GM12878 (cell line): ENCODE results near the gene PIP4K2A. TPM values are rescaled to one million over a fixed set of nuclear protein-coding genes. Genes with fewer than 3 reads are reported as not detected.
A peak's percentile ranks its signal among the peaks of the same experiment; 100 is the strongest.

Experiments
- ATAC-seq: fragments of 200-7000 bp; cut with Tn5 transposase; 3 replicates; pipeline ENCODE4 v1.9.1; 2020; ENCODE audit warnings: mild to moderate bottlenecking, moderate library complexity
- BruUV-seq: library from RNA; stranded (reverse); fragments of 400-500 nt; replicated peaks from 2 replicates; lab custom pipeline; 2021; lab: Mats Ljungman, UMichigan
- CTCF ChIA-PET: fragments of 300-600 bp; sonication (Branson Sonifier 250); formaldehyde crosslinking; extraction: SDS; loops from one replicate; lab custom pipeline; 2021; ENCODE audit warnings: inconsistent platforms; lab: Yijun Ruan, JAX
- POLR2A ChIA-PET: fragments of 350-600 bp; formaldehyde crosslinking; extraction: SDS; loops from one replicate; lab custom pipeline; 2021; ENCODE audit warnings: inconsistent platforms; lab: Charles Lee
- RAD21 ChIA-PET: fragments of 300-600 bp; sonication (Branson Sonifier 250); formaldehyde crosslinking; loops from one replicate; lab custom pipeline; 2023; ENCODE audit warnings: antibody characterized with exemption; ENCODE audit not compliant: unreplicated experiment; lab: Charles Lee
- SMC1A ChIA-PET: fragments of 300-600 bp; sonication (Branson Sonifier 250); formaldehyde crosslinking; loops from one replicate; lab custom pipeline; 2023; ENCODE audit not compliant: unreplicated experiment, uncharacterized antibody; lab: Charles Lee
- DNase-seq: peaks from one replicate; pipeline ENCODE4 v3.0.0-alpha.2; 2011; ENCODE audit warnings: low read depth, low spot score
- FAIRE-seq: peaks from 3 replicates; lab custom pipeline; 2011; peaks lifted over from hg19 to GRCh38; lab: Jason Lieb, UNC
- H2AFZ ChIP-seq: 2 replicates; pipeline ENCODE4 v1.6.0; 2011; ENCODE audit warnings: low read depth, low read length, control low read depth; ENCODE audit not compliant: control insufficient read depth
- H3K27ac ChIP-seq: 2 replicates; pipeline ENCODE4 v1.5.1; 2011; ENCODE audit warnings: control low read depth; ENCODE audit not compliant: control insufficient read depth, insufficient read depth
- H3K27me3 ChIP-seq, 2 experiments: replicated peaks in 1 of 2; 2 replicates each; pipeline versions ENCODE4 v1.6.0 to v1.6.1; 2011; ENCODE audit warnings: low read length in 1 of 2; ENCODE audit not compliant: control insufficient read depth in 2 of 2, insufficient read depth in 2 of 2
- H3K36me3 ChIP-seq, 2 experiments: 2 replicates each; pipeline ENCODE4 v1.5.1; 2011; ENCODE audit warnings: low read length in 1 of 2; ENCODE audit not compliant: control insufficient read depth in 2 of 2, insufficient read depth in 2 of 2
- H3K4me1 ChIP-seq: 2 replicates; pipeline ENCODE4 v1.6.1; 2011; ENCODE audit warnings: mild to moderate bottlenecking, low read length, moderate library complexity, mixed read lengths; ENCODE audit not compliant: control insufficient read depth, insufficient read depth
- H3K4me2 ChIP-seq: 2 replicates; pipeline ENCODE4 v1.6.0; 2011; ENCODE audit warnings: control low read depth; ENCODE audit not compliant: control insufficient read depth, insufficient read depth
- H3K4me3 ChIP-seq: fragments of 200-600 bp; sonication (generic); 2 replicates; pipeline ENCODE4 v1.5.1; 2016
- H3K79me2 ChIP-seq: 2 replicates; pipeline ENCODE4 v1.6.0; 2011; ENCODE audit warnings: low read length; ENCODE audit not compliant: control insufficient read depth, insufficient read depth
- H3K9ac ChIP-seq: 2 replicates; pipeline ENCODE4 v1.8.0; 2011; ENCODE audit warnings: low read length, control low read depth, mixed read lengths; ENCODE audit not compliant: control insufficient read depth, insufficient read depth
- H3K9me3 ChIP-seq: replicated peaks from 3 replicates; pipeline ENCODE4 v1.5.1; 2011; ENCODE audit warnings: mild to moderate bottlenecking, low read length; ENCODE audit not compliant: control insufficient read depth, insufficient read depth
- H4K20me1 ChIP-seq: 2 replicates; pipeline ENCODE4 v1.6.0; 2011; ENCODE audit not compliant: control insufficient read depth, insufficient read depth
- CEBPB ChIP-seq, 2 experiments: fragments of 150-350 bp in 1 of 2; IDR thresholded peaks; 2 replicates each; pipeline ENCODE4 v1.6.1; 2012 to 2014; ENCODE audit warnings: low read depth in 2 of 2, low read length in 2 of 2, borderline replicate concordance in 1 of 2, inconsistent platforms in 1 of 2
- ESRRA ChIP-seq: IDR thresholded peaks from 2 replicates; pipeline ENCODE4 v1.6.1; 2012; ENCODE audit warnings: mild to moderate bottlenecking, low read length, improper control_type of control experiment
- JUND ChIP-seq: IDR thresholded peaks from 2 replicates; pipeline ENCODE4 v1.6.1; 2012; ENCODE audit warnings: low read depth, mild to moderate bottlenecking, low read length, improper control_type of control experiment, moderate library complexity
- MXI1 ChIP-seq: fragments of 150-350 bp; IDR thresholded peaks from 2 replicates; pipeline ENCODE4 v1.6.1; 2011; ENCODE audit warnings: low read depth, mild to moderate bottlenecking, inconsistent platforms, low read length, improper control_type of control experiment
- MYB ChIP-seq: fragments of 150-350 bp; IDR thresholded peaks from 2 replicates; pipeline ENCODE4 v1.6.1; 2014; ENCODE audit warnings: mild to moderate bottlenecking, low read depth, low read length, borderline replicate concordance
- PAX8 ChIP-seq: fragments of 450-650 bp; IDR thresholded peaks from 2 replicates; pipeline ENCODE4 v1.6.1; 2017; ENCODE audit warnings: mild to moderate bottlenecking, moderate library complexity
- PRDM15 ChIP-seq: fragments of 450-650 bp; formaldehyde crosslinking; IDR thresholded peaks from 2 replicates; pipeline ENCODE4 v1.4.0; 2020; ENCODE audit warnings: mild to moderate bottlenecking, moderate library complexity
- SMC3 ChIP-seq: IDR thresholded peaks from 2 replicates; pipeline ENCODE4 v1.6.1; 2011; ENCODE audit warnings: low read length, improper control_type of control experiment, borderline replicate concordance
- ZNF207 ChIP-seq: fragments of 450-650 bp; IDR thresholded peaks from 2 replicates; pipeline ENCODE4 v1.6.1; 2014; ENCODE audit warnings: antibody characterized with exemption, mild to moderate bottlenecking, borderline replicate concordance
- WGBS: methylation state at CpG from one replicate; pipeline ENCODE4 v1.1.6; 2016; ENCODE audit warnings: low lambda C conversion rate; ENCODE audit not compliant: insufficient replicate concordance, insufficient coverage; ENCODE audit errors: missing lambda C conversion rate; 5-methylcytosine and 5-hydroxymethylcytosine counted together
- in situ Hi-C: fragments of 300-500 bp; cut with MboI; formaldehyde crosslinking; loops from 9 replicates; pipeline ENCODE4 v1.14.3; 2018; ENCODE audit warnings: mixed read lengths
- intact Hi-C: fragments of 100-400 bp; cut with micrococcal nuclease; formaldehyde crosslinking; loops from one replicate; pipeline ENCODE4 v1.14.2; 2022; ENCODE audit not compliant: unreplicated experiment
- polyA plus RNA-seq, 11 experiments: library from polyadenylated mRNA; depleted of rRNA in 4 of 11; unstranded in 6 of 11; stranded (reverse) in 5 of 11; fragments of >200 nt; fragmentation: Nextera tagmentation in 4 of 11; fragmentation: Illumina TruSeq in 1 of 11; extraction: Ambion mirVana in 4 of 11; extraction: Trizol in 1 of 11; gene quantifications; 1 replicate in 1 of 11; 2 replicates in 10 of 11; pipeline versions ENCODE4 v1.2.1 to v1.2.3, GENCODE V29; 2011 to 2016; ENCODE audit warnings: inconsistent platforms in 2 of 11, missing spikeins in 2 of 11, low read depth in 1 of 11
- total RNA-seq, 4 experiments: library from RNA; depleted of rRNA in 3 of 4; stranded (reverse); fragments of >200 nt in 3 of 4; fragmentation: Illumina TruSeq in 1 of 4; extraction: Trizol in 1 of 4; gene quantifications; 2 replicates each; pipeline versions ENCODE4 v1.2.1 to v1.2.3, GENCODE V29; 2013 to 2021
- TF ChIP-seq, protein P1 (sequence below): IDR thresholded peaks from 2 replicates; pipeline ENCODE4 v1.6.1; 2012; ENCODE audit warnings: low read length, inconsistent platforms
- TF ChIP-seq, protein P2 (sequence below): fragments of 450-650 bp; IDR thresholded peaks from 2 replicates; pipeline ENCODE4 v1.6.1; 2016; ENCODE audit warnings: mild to moderate bottlenecking

Gene PIP4K2A
- total and polyA plus RNA-seq, 10 of the 15 experiments (the other 5 are each of a cell fraction or from before 2014, with no cell fraction given): 54.3 to 139 (median 84.4) TPM

DNA sequence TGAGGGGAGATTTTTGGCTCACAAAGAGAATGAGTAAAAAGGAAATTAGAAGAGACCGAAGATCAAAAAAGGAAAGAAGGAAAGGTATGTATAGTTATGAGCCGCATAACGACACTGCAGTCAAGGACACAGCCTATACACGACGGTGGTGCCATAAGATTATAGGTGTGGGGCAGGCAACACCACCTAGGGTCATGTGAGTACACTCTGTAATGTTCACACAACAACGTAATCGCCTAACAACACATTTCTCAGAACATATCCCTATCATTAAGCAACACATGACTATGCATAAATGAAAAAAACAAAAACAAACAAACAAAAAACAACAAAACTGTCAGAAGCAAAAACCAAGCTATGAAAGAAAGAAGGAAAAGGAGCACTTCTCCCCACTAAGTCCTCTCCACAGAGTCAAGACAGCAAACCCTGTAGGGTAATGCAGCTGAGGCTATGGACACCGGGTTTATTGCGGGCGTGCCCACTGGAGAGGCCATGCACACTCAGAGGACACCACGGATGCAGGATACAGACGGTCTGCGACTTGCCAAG lies 45.1 kb downstream of the PIP4K2A start:
- H4K20me1 ChIP-seq: no peaks in the 10 kb centered on the region
- peak overlapping the region; percentile 47 for H3K27ac ChIP-seq
- SMC1A ChIA-PET: interaction anchor here (1.0 to 8.4 kb wide), 17 partner anchors 11 to 84 kb away, joined by 3 to 107 read pairs (median 8); no protein-coding TSS in a partner anchor
- peaks cover 97% of the 10 kb centered on the region for H3K79me2 ChIP-seq
- DNase-seq (no peak), FAIRE-seq (no peak), ATAC-seq (peak; percentile 86)
- CTCF ChIA-PET: interaction anchor here (0.7 to 2.0 kb wide), 9 partner anchors 9 to 61 kb away, joined by 3 to 8 read pairs (median 3); no protein-coding TSS in a partner anchor
- RAD21 ChIA-PET: interaction anchor here (0.9 to 6.6 kb wide), 17 partner anchors 10 to 64 kb away, joined by 3 to 71 read pairs (median 7); no protein-coding TSS in a partner anchor
- peak overlapping the region; percentile 69 for H3K4me2 ChIP-seq
- H2AFZ ChIP-seq: no peak overlapping the region
- H3K4me3 ChIP-seq: no peak overlapping the region
- H3K4me1 ChIP-seq: peaks cover 27% of the 10 kb centered on the region
- H3K9ac ChIP-seq: no peak overlapping the region; the same call in 1 of the 2 replicates
- POLR2A ChIA-PET: interaction anchor here (1.0 to 2.8 kb wide), 5 partner anchors 14 to 44 kb away, joined by 3 to 12 read pairs (median 8); partner anchors contain the start of gene PIP4K2A
- H3K27me3 ChIP-seq: no peaks in the 10 kb centered on the region
- no peaks in the 10 kb centered on the region for H3K36me3 ChIP-seq
- in situ Hi-C loops (no loop called here), intact Hi-C loops (loop anchor here (2.0 to 5.0 kb wide), 2 partner anchors 14 to 43 kb away; partner anchors contain the start of gene PIP4K2A)
- H3K9me3 ChIP-seq: no peaks in the 10 kb centered on the region
- WGBS: 23% methylated on average over 13 of the region's 13 CpGs
- BruUV-seq: no TSS peak
- TF ChIP-seq JUND (no peak), CEBPB (IDR thresholded peaks at IDR 0.05; ENCODE audit: borderline replicate concordance in 1 of 2, low read depth in 2 of 2, low read length in 2 of 2) (no peak), ESRRA (no peak), PRDM15 (no peak), SMC3 (no peak), PAX8 (no peak), MXI1 (no peak), MYB (no peak), ZNF207 (no peak)
- TF ChIP-seq, protein P1, sequence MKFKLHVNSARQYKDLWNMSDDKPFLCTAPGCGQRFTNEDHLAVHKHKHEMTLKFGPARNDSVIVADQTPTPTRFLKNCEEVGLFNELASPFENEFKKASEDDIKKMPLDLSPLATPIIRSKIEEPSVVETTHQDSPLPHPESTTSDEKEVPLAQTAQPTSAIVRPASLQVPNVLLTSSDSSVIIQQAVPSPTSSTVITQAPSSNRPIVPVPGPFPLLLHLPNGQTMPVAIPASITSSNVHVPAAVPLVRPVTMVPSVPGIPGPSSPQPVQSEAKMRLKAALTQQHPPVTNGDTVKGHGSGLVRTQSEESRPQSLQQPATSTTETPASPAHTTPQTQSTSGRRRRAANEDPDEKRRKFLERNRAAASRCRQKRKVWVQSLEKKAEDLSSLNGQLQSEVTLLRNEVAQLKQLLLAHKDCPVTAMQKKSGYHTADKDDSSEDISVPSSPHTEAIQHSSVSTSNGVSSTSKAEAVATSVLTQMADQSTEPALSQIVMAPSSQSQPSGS: no peak
- TF ChIP-seq, protein P2, sequence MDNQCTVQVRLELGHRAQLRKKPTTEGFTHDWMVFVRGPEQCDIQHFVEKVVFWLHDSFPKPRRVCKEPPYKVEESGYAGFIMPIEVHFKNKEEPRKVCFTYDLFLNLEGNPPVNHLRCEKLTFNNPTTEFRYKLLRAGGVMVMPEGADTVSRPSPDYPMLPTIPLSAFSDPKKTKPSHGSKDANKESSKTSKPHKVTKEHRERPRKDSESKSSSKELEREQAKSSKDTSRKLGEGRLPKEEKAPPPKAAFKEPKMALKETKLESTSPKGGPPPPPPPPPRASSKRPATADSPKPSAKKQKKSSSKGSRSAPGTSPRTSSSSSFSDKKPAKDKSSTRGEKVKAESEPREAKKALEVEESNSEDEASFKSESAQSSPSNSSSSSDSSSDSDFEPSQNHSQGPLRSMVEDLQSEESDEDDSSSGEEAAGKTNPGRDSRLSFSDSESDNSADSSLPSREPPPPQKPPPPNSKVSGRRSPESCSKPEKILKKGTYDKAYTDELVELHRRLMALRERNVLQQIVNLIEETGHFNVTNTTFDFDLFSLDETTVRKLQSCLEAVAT: peak; percentile 54; the same call in 1 of the 2 replicates
